ENCODE measurements around the gene PTGS2.

The PTGS2 gene

DNA sequence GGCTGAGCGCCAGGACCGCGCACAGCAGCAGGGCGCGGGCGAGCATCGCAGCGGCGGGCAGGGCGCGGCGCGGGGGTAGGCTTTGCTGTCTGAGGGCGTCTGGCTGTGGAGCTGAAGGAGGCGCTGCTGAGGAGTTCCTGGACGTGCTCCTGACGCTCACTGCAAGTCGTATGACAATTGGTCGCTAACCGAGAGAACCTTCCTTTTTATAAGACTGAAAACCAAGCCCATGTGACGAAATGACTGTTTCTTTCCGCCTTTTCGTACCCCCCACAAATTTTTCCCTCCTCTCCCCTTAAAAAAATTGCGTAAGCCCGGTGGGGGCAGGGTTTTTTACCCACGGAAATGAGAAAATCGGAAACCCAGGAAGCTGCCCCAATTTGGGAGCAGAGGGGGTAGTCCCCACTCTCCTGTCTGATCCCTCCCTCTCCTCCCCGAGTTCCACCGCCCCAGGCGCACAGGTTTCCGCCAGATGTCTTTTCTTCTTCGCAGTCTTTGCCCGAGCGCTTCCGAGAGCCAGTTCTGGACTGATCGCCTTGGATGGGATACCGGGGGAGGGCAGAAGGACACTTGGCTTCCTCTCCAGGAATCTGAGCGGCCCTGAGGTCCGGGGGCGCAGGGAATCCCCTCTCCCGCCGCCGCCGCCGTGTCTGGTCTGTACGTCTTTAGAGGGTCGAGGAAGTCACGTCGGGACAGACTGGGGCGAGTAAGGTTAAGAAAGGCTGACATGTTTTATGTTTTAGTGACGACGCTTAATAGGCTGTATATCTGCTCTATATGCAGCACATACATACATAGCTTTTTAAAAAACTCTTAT is at the start of gene PTGS2:
TSS of gene PTGS2 (minus strand) at position 179 of the 817 bp plus-strand sequence. CDS start at position 46, 133 bp downstream.
- peak; percentile 95 for DNase-seq (ENCODE audit: low read depth)

DNA sequence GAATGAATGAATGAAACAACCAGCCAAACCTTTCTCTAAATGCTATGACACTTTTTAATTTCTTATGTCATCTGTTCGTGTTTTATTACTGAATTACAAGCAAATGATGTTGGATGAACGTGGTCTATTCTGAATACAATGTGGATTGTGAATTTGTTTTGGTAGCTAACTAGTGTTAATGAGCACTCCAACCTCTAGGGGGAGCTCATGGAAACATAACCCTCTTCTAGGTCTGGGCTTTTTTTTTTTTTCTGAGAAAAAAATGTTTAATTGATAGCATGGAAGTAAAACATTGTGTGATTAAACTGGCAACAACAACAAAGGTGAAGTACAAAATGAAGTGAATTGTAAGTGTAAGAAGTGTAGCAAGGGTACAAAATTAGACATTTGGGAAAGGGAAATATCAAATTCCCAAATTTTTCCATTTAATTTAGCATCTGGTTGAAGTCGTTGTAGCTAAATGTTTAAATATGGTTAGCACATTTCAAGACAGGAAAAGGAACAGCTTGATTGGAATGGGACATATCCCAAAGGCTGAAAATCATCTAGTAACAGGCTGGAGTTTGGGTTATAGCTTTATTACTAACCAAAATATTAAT is 42.6 kb upstream of the PTGS2 start:
- DNase-seq (ENCODE audit: low read depth): peak; percentile 80

DNA sequence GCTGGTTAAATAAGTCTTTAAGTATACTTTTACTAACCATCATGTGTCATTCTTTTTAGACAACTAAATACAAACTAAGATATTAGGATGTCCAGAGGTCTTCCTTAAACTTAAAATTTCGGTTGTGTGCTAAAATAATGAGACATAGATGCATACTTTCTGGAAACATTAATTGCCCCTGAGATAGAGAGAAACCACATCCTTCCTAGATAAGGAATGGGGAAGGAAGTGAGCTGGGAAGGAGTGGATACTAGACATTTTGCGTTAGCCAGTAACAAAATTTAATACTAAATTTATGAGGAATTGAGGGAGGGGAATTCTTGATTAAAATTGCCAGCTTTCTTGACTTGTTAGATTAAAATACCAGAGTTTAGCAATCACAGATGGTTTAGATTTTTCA is 37.1 kb upstream of the PTGS2 start:
- no peak for DNase-seq (ENCODE audit: low read depth)

DNA sequence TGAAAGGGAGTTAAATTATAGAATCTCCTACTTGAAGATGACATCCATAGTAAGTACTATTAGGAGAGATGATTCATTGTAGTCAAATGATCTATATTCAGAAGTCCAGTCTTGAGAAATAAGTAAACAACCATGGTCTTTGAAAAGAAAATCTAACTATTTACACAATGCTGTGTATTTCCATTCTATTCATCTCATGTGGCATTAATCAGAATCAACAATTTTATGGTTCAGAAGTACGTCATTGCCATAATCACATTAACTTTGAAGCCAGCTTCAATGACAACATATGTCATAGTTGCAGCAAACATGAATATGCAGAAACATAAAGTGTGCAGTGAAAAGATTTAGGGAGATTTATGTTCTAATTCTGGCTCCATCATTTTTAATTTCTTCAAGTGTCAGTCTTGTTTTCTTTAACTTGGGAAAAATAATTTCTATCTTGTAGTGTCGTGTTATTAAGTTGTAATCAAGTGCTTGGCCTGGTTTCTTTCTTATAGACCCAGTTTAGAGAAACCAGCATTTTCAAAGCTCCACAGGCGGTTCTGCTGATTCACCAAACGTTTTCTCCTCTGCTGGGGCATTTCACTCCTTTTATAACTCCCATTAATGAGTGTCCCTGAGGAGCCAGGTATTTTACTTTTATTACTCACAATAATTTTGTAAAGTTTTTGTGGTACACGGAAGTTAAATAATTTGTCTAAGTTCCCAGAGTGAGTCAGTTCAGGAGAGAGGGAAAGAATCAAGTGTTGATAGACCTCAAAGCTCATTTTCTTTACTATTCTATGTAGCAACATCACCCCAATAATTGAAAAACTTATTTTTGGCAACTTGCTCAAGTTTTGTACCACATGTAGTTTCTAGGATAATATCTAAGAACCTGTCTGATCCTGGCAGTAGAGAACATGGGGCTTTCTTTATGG is 35.9 kb upstream of the PTGS2 start:
- DNase-seq (ENCODE audit: low read depth): peak; percentile 47

DNA sequence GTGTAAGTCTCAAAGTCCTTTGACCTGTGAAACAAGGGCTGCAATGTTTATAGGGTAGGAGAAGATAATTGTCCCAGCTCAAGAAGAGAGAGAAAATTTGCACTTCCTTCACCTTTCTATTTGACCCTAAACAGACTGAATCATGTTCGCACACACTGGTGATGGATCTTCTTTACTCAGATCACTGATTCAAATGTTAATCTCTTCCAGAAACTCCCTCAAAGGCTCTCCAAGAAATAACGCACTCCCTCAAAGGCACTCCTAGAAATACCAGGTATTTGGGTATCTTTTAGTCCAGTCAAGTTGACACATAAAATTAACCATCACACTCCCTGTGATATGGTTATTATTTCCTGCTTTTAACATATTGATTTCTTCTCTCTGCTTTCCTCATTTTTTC is 30.5 kb upstream of the PTGS2 start:
- no peak for DNase-seq (ENCODE audit: low read depth)

DNA sequence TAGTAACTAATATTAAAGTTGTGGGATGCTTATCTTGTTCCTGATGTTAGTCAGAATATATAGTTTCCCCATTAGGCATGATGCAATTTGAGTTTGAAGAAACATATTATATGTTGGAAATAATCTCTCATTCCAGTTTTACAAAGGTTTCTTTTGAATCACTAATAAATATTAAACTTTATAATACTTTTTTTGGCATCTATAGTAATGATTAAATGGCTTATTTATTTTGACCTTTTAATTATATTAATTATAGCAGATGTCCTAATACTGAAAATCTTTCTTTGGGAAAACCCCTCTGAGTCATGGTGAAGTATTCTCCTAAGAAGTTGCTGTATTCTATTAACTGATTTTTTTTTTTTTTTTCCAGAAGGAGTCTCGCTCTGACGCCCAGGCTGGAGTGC is 28.5 kb upstream of the PTGS2 start:
- peak; percentile 61 for DNase-seq (ENCODE audit: low read depth)

DNA sequence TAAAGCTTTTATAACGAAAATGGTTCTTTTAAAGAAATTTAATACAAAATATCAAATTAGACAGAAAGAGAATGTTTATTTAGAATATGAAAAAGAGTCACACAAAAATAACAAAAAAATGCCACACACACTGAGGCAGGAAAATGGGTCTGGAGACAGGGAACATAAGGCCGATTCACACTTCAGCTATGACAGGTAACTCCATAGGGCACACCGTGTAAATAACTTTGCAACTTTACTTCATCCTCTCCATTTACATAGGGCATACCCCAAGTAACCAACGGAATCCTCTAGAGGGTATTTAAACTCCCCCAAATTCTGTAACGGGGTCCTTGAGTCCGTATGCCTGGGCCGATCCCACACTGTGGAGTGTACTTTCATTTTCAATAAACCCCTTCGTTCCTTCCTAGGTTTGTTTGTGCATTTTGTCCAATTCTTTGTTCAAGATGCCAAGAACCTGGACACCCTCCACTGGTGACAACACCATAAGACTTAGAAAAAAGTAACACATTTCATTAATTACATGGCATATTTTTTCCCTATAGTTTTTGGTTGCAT is 23.1 kb upstream of the PTGS2 start:
- no peak for DNase-seq (ENCODE audit: low read depth)

DNA sequence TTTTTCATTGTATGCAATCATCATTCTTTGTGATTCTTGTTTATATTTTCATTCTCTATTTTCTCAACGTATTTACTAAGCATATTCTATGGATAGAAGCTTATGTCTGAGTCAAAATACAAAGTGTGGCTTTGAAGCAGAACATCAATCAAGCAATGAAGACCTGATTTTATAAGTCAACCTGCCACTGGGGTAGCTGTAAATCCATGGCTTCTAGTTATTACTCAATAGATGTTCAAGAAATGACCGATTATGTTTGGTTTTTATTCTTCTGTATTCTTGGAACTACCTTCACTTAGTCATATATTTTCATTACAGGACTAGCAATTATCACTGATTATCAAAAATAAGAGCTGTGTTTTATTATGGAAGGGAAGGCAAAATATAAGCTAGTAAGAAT is 20.5 kb upstream of the PTGS2 start:
- DNase-seq (ENCODE audit: low read depth): no peak

DNA sequence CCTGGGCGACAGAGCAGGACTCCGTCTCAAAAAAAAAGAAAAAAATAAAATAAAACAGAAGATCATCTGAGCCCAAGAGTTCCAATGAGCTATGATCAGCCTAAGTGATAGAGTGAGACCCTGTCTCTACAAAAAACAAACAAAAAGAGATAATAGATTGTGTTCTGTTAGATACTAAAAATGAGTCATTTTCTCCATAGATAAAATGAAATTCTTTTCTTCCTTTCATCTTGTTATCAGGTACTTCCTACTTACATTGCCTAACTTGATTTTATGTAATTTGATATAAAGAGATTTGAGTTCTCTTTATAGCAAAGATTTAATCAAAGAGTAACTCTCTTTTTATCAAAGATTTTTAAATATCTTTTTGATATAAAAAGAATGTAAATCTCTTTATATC is 19.3 kb upstream of the PTGS2 start:
- DNase-seq (ENCODE audit: low read depth): no peak

DNA sequence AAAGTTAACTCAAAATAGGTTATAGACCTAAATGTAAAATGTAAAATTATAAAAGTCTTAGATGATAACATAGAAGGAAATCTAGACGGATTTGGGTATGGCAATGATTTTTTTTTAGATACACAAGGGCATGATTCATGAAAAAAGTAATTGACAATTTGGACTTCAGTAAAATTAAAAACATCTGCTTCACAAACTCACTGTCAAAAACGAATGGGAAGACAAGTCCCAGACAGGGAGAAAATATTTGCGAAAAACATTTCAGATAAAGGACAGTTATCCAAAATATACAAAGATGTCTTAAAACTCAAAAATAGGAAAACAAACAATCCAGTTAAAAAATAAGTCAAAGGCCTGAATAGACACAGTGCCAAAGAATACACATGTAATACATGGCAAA is 9.7 kb upstream of the PTGS2 start:
- no peak for DNase-seq (ENCODE audit: low read depth)

DNA sequence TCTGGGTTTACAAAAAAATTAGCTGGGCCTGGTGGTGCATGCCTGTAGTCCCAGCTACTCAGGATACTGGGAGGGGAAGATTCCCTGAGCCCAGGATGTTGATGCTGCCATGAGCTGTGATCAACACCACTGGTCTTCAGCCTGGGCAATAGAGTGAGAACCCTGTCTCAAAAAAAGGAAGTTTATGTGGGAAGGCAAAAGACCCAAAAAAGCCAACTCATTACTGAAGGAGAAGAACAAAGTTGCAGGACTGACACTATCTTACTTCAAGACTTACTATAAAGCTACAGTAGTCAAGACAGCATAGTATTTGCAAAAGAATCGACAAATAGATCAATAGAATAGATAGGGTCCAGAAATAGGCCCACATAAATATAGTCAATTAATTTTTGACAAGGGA is 9.2 kb upstream of the PTGS2 start:
- no peak for DNase-seq (ENCODE audit: low read depth)

DNA sequence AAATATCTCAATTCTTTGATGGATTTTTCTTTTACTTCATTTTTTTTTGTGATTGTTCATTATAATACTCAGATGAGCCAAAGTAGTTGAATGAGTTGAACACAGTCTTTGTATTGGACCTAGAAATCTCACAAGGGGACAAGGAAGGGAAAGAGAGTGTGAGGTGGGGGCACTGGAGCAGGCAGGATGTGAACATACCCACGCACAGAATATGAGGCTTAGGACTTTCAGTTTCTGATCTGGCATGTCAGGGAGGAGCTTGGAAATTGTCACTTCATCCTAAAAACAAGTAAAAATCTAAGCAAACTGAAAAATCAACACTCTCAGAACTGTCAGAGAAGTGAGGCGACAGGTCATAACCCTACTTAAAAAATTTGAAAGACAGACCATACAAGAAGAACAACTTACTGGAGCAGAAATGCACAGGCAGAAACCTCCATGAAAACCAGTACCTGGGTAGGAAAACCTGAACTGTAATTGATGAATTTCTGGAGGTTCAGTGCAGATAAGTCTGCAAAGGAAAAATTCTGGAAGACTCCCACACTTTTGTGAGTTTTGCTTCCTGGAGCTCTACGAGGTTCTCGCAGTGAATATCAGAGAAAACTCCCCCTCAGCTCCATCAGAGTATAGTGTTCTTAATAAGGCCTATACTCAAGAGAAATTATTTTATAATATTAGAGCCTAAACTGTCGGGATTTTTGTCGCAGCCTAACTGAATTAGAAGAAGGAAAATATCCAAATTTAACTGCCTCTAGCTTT is 3.6 kb upstream of the PTGS2 start:
- DNase-seq (ENCODE audit: low read depth): no peak

DNA sequence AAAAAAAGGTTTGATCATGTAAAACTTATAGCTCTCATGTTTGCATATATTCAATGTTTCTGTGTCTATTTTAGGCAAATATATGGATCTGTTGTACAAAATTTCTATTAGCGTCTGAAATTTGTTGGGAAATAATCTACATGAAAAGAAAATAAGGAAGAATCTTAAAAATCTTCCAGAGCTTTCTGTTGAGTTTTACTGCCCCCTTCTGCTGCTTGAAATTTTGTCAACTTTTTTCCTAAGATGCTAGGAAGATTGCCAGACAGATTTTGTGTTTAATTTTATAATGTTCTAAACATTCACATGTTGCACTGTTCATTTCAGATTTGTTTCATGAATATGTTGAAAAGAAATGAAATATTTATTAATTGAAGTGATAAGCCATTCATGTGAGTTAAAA is 2.5 kb upstream of the PTGS2 start:
- DNase-seq (ENCODE audit: low read depth): peak; percentile 52

DNA sequence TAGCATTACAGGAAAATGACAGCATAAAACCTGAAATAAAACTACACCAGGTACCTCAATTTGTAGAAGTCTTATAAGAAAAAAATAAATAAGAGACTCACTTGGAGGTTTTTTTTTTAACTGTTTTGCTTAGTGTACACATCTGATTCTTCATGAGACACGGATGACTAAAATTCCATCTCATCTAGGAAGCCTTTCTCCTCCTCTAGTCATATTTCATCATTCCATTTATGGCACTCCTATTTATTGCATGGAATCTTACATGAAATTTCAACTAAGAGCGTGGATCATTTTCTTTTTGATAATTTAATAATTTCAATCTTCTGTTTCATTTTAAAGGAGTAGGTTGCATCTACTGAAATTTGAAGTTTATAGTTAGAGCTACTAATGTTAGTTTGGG is 1.6 kb upstream of the PTGS2 start:
- DNase-seq (ENCODE audit: low read depth): peak; percentile 79

DNA sequence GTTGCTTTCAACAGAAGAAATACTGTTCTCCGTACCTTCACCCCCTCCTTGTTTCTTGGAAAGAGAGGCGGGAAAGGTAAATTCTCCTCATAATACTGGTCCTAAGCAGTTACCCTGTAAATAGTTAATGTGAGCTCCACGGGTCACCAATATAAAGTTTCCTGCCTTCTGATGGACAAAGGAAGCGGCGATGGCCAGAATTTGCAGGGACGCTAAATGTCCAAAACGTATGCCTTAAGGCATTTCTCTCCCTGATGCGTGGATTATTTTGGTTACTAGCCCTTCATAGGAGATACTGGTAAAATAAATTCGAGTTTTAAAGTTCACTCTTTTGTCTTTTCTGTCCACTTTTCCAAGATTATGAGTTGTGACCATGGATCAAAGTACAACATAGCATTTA is 898 bp upstream of the PTGS2 start:
- DNase-seq (ENCODE audit: low read depth): peak; percentile 47

DNA sequence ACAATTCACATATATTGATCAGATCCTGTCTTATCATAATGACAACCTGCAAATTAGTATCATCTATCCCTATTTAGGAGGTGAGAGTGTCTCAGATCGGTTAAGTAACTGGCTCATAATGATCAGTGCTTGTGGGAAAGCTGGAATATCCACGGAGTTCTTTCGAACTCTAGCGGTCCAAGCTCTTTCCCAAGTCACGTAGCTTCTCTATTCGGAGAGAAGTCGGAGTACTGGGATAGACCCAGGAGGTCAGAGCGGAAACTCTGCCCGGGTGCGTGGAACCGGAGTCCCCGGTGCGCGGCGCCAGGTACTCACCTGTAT is 339 bp downstream of the PTGS2 start:
- DNase-seq (ENCODE audit: low read depth): no peak

DNA sequence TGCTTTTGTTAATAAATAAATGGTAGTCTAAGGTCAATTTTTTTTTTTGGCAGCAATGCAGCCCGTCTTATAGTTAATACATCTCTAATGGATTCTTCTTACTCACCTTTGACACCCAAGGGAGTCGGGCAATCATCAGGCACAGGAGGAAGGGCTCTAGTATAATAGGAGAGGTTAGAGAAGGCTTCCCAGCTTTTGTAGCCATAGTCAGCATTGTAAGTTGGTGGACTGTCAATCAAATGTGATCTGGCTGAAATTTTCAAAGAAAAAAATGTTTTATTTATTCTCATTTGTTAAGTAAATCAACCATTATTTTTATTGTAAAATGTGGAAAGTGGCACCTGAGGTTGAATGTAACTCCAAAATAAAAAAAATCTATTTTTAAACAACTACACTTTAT is 2.1 kb downstream of the PTGS2 start:
- no peak for DNase-seq (ENCODE audit: low read depth)

DNA sequence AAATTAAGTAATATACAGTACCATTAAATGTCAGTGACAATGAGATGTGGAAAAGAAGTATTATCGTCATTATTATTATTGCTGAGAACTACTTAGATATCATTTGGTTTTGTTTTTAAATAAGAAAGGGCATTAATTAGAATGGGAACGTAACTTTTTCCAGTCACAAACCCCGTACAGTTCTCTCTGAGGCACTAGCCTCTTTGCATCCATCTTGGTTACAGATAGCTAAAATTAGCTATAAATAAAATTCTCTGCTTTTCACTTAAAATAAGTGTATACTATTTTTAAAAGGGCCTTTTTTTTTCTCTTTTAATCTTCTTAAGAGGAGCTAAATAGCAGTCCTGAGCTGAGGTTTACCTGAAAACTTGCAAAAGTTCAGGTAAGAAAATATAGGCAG is 7.6 kb downstream of the PTGS2 start:
- DNase-seq (ENCODE audit: low read depth): no peak

DNA sequence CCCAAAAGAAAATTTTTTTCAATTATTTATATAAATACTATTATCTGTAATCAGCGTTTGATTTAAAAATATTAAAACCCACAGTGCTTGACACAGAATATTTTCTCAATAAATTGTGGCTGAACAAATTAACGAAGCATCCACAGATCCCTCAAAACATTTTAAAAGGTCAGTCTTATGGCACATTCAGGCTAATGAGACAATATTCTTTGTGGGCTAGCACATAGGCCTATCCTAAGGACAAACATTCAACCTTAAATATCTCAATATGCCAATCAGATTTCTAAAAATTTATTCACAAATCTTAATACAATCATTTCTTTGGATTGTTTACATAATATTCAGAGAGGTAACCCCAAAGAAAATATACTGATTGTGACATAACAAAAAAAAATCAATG is 8.1 kb downstream of the PTGS2 start:
- no peak for DNase-seq (ENCODE audit: low read depth)

DNA sequence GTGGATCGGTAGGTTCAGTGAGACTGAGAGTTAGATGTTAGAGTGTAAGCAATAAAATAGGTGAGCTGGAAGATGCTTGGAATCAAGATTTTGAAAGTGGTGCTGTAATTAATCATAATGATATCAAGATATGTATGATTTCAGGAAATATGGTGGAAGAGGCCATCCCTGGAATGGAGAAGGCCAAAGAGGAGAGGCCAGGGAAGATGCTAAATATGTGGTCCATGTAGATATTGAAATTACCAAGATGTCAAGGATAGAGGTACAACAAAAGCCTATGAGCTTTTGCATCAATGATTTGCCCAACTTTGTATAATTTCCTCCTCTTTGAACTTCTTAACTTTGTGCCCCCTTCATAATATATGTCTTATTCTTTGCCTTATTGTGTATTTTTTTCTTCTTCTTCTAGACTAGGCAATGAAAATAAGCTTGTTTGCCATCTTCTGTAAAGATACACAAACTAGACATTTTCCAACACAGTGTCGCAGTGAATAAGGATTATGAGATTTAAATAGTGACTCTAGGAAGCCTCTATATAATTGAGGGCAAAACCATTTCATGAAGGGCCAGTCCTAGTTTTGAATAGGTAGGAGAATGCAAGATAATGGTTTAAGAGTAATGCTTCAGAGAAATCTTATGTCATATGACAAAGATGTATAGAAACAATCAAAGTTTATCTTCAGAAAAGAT is 8.9 kb downstream of the PTGS2 start:
- no peak for DNase-seq (ENCODE audit: low read depth)

Measured in ELR (cell line).